Fibroblast of lung (primary cell): ENCODE results near the gene SDE2. TPM values are rescaled to one million over a fixed set of nuclear protein-coding genes. Genes with fewer than 3 reads are reported as not detected.

Experiments used
- DNase-seq, 2 donors: peaks; one replicate each; pipeline versions ENCODE4 v3.0.0 to v3.0.0-alpha.2; 2010; ENCODE audit warnings: low read depth in 2 of 2
- H2AFZ ChIP-seq: 2 replicates; pipeline ENCODE4 v1.5.1; 2012; ENCODE audit warnings: low read length, control low read depth, inconsistent platforms
- H3K27ac ChIP-seq: 2 replicates; pipeline ENCODE4 v1.5.1; 2011; ENCODE audit warnings: low read length, control low read depth; ENCODE audit not compliant: insufficient read depth
- H3K27me3 ChIP-seq: 2 replicates; pipeline ENCODE4 v1.5.1; 2011; ENCODE audit warnings: mild to moderate bottlenecking, low read length; ENCODE audit not compliant: control insufficient read depth, insufficient read depth
- H3K36me3 ChIP-seq: 2 replicates; pipeline ENCODE4 v1.5.1; 2011; ENCODE audit warnings: low read length; ENCODE audit not compliant: control insufficient read depth, insufficient read depth
- H3K4me1 ChIP-seq: 2 replicates; pipeline ENCODE4 v1.5.1; 2011; ENCODE audit warnings: low read length; ENCODE audit not compliant: control insufficient read depth, insufficient read depth; ENCODE audit errors: extremely low read depth
- H3K4me2 ChIP-seq: 2 replicates; pipeline ENCODE4 v1.5.1; 2011; ENCODE audit warnings: low read length, control low read depth; ENCODE audit not compliant: insufficient read depth; ENCODE audit errors: extremely low read depth
- H3K4me3 ChIP-seq, 4 experiments: fragments of 200-600 bp in 1 of 4; sonication (generic) in 1 of 4; replicated peaks in 1 of 4; 2 replicates each; pipeline ENCODE4 v1.5.1; 2011 to 2016; ENCODE audit warnings: low read length in 4 of 4, low read depth in 3 of 4, mild to moderate bottlenecking in 3 of 4, control low read depth in 2 of 4, inconsistent platforms in 1 of 4, mixed read lengths in 1 of 4; ENCODE audit not compliant: insufficient read depth in 1 of 4; ENCODE audit errors: control extremely low read depth in 1 of 4
- H3K79me2 ChIP-seq: 2 replicates; pipeline ENCODE4 v1.5.1; 2012; ENCODE audit warnings: mild to moderate bottlenecking, low read length, inconsistent platforms; ENCODE audit not compliant: control insufficient read depth, insufficient read depth
- H3K9ac ChIP-seq: 2 replicates; pipeline ENCODE4 v1.5.1; 2011; ENCODE audit warnings: mild to moderate bottlenecking, low read length, control low read depth; ENCODE audit not compliant: insufficient read depth
- H3K9me3 ChIP-seq: 2 replicates; pipeline ENCODE4 v1.5.1; 2012; ENCODE audit warnings: low read depth, low read length; ENCODE audit not compliant: control insufficient read depth, insufficient read depth
- H4K20me1 ChIP-seq: 2 replicates; pipeline ENCODE4 v1.5.1; 2011; ENCODE audit warnings: low read length; ENCODE audit not compliant: control insufficient read depth, insufficient read depth; ENCODE audit errors: extremely low read depth
- CTCF ChIP-seq, 2 donors: IDR thresholded peaks in 1 of 2; conservative IDR thresholded peaks in 1 of 2; 1 replicate in 1 of 2; 2 replicates in 1 of 2; pipeline ENCODE4 v1.5.1; 2011 to 2012; ENCODE audit warnings: low read length in 2 of 2, control low read depth in 1 of 2, inconsistent platforms in 1 of 2, low read depth in 1 of 2, mild to moderate bottlenecking in 1 of 2
- EZH2 ChIP-seq: IDR thresholded peaks from 2 replicates; pipeline ENCODE4 v1.5.1; 2012; ENCODE audit warnings: low read length, control low read depth, mild to moderate bottlenecking; ENCODE audit errors: missing control alignments
- polyA plus RNA-seq, 2 donors: library from polyadenylated mRNA; depleted of rRNA in 1 of 2; stranded (reverse) in 1 of 2; unstranded in 1 of 2; fragments of >200 nt; gene quantifications; 2 replicates each; pipeline ENCODE4 v1.2.1, GENCODE V29; 2011 to 2012; ENCODE audit warnings: missing spikeins in 1 of 2
- total RNA-seq: library from RNA; depleted of rRNA; stranded (reverse); fragments of >200 nt; gene quantifications from 2 replicates; pipeline ENCODE4 v1.2.1, GENCODE V29; 2014

The SDE2 gene
- total and polyA plus RNA-seq, 2 donors (not counting 1 experiment from before 2014, with no cell fraction given) = 17.2 to 25.8 TPM

GRCh38 chr1:226038661-226039060, 39.5 kb upstream of the SDE2 start:
- H3K79me2 ChIP-seq = no peaks in the 10 kb centered on the region
- H3K4me2 ChIP-seq = no peak overlapping the region
- DNase-seq = no peak
- H3K27me3 ChIP-seq = peaks cover 11% of the 10 kb centered on the region
- H3K4me3 ChIP-seq = no peak overlapping the region
- H3K9me3 ChIP-seq = no peaks in the 10 kb centered on the region
- H3K36me3 ChIP-seq = no peaks in the 10 kb centered on the region
- H3K9ac ChIP-seq = no peak overlapping the region
- TF ChIP-seq EZH2 (no peak), CTCF (conservative IDR thresholded peaks at IDR 0.05 in 1 of 2, IDR thresholded peaks at IDR 0.05 in 1 of 2; ENCODE audit: low read depth in 1 of 2, low read length in 2 of 2) (no peak)
- H3K27ac ChIP-seq = no peak overlapping the region
- H4K20me1 ChIP-seq = no peaks in the 10 kb centered on the region
- H2AFZ ChIP-seq = no peak overlapping the region
- no peaks in the 10 kb centered on the region for H3K4me1 ChIP-seq

- H3K4me3 ChIP-seq = no peak overlapping the region
- DNase-seq = no peak
- no peaks in the 10 kb centered on the region for H3K4me1 ChIP-seq
- no peak overlapping the region for H3K27ac ChIP-seq
- H3K9ac ChIP-seq = no peak overlapping the region
- no peaks in the 10 kb centered on the region for H3K79me2 ChIP-seq
- TF ChIP-seq EZH2 (no peak), CTCF (conservative IDR thresholded peaks at IDR 0.05 in 1 of 2, IDR thresholded peaks at IDR 0.05 in 1 of 2; ENCODE audit: low read depth in 1 of 2, low read length in 2 of 2) (no peak)
- H3K27me3 ChIP-seq = peaks cover 6% of the 10 kb centered on the region
- no peaks in the 10 kb centered on the region for H3K9me3 ChIP-seq
- no peaks in the 10 kb centered on the region for H4K20me1 ChIP-seq
- no peak overlapping the region for H2AFZ ChIP-seq
- H3K36me3 ChIP-seq = no peaks in the 10 kb centered on the region
- H3K4me2 ChIP-seq = no peak overlapping the region
Observed at GRCh38 chr1:226035915-226036314, 36.8 kb upstream of the SDE2 start.

- Histone ChIP-seq H3K4me2 (peak overlapping the region; percentile 7), H3K9me3 (no peaks in the 10 kb centered on the region), H3K27ac (no peak overlapping the region), H3K4me1 (no peaks in the 10 kb centered on the region), H3K4me3 (no peak overlapping the region), H4K20me1 (no peaks in the 10 kb centered on the region), H3K36me3 (no peaks in the 10 kb centered on the region), H3K27me3 (no peaks in the 10 kb centered on the region), H3K79me2 (no peaks in the 10 kb centered on the region), H2AFZ (no peak overlapping the region), H3K9ac (no peak overlapping the region)
- TF ChIP-seq EZH2 = no peak
- TF ChIP-seq CTCF (conservative IDR thresholded peaks at IDR 0.05 in 1 of 2, IDR thresholded peaks at IDR 0.05 in 1 of 2; ENCODE audit: low read depth in 1 of 2, low read length in 2 of 2) = no peak
- DNase-seq = peak; percentile 98 to 100
Observed at GRCh38 chr1:226034482-226034881, 35.3 kb upstream of the SDE2 start.
